GM12878 (cell line): ENCODE results near the gene NEU4. TPM values are rescaled to one million over a fixed set of nuclear protein-coding genes. Genes with fewer than 3 reads are reported as not detected.

Experiments
- BACH1 ChIP-seq: fragments of 450-650 bp; IDR thresholded peaks from 2 replicates; pipeline ENCODE4 v1.6.1; 2017; ENCODE audit warnings: mild to moderate bottlenecking, borderline replicate concordance
- BHLHE40 ChIP-seq, 2 experiments: fragments of 450-650 bp in 1 of 2; IDR thresholded peaks; 2 replicates each; pipeline ENCODE4 v1.6.1; 2011 to 2017; ENCODE audit warnings: low read depth in 2 of 2, borderline replicate concordance in 1 of 2, improper control_type of control experiment in 1 of 2, low read length in 1 of 2, mild to moderate bottlenecking in 1 of 2
- CBFB ChIP-seq: IDR thresholded peaks from 2 replicates; pipeline ENCODE4 v1.6.1; 2016; ENCODE audit warnings: antibody characterized with exemption, low read depth
- CBX3 ChIP-seq: fragments of 200-600 bp; sonication (generic); IDR thresholded peaks from 2 replicates; pipeline ENCODE4 v1.6.1; 2016; ENCODE audit warnings: low read depth, borderline replicate concordance
- CBX5 ChIP-seq: sonication (generic); IDR thresholded peaks from 2 replicates; pipeline ENCODE4 v1.6.1; 2016; ENCODE audit warnings: low read depth, moderate library complexity, mild to moderate bottlenecking, inconsistent platforms
- DPF2 ChIP-seq: fragments of 450-650 bp; IDR thresholded peaks from 2 replicates; pipeline ENCODE4 v1.6.1; 2017; ENCODE audit warnings: mild to moderate bottlenecking
- E2F4 ChIP-seq: IDR thresholded peaks from 2 replicates; pipeline ENCODE4 v1.6.1; 2012; ENCODE audit warnings: low read depth, low read length, improper control_type of control experiment
- FOXK2 ChIP-seq: fragments of 450-650 bp; IDR thresholded peaks from 2 replicates; pipeline ENCODE4 v1.6.1; 2017; ENCODE audit warnings: mild to moderate bottlenecking, moderate library complexity
- GATAD2B ChIP-seq: fragments of 450-650 bp; conservative IDR thresholded peaks from 2 replicates; pipeline ENCODE4 v1.6.1; 2017; ENCODE audit warnings: low read depth, mild to moderate bottlenecking, moderate library complexity
- MEF2A ChIP-seq: IDR thresholded peaks from 2 replicates; pipeline ENCODE4 v1.6.1; 2011; ENCODE audit warnings: low read depth, mild to moderate bottlenecking, low read length, moderate library complexity; ENCODE audit not compliant: insufficient read depth
- MXI1 ChIP-seq: fragments of 150-350 bp; IDR thresholded peaks from 2 replicates; pipeline ENCODE4 v1.6.1; 2011; ENCODE audit warnings: low read depth, mild to moderate bottlenecking, inconsistent platforms, low read length, improper control_type of control experiment
- NFIC ChIP-seq: IDR thresholded peaks from 2 replicates; pipeline ENCODE4 v1.6.1; 2012; ENCODE audit warnings: low read depth, mild to moderate bottlenecking, inconsistent platforms, low read length, moderate library complexity
- NR2C2 ChIP-seq: IDR thresholded peaks from 2 replicates; pipeline ENCODE4 v1.6.1; 2011; ENCODE audit warnings: borderline replicate concordance, low read depth; ENCODE audit not compliant: control insufficient read depth, insufficient read length
- NRF1 ChIP-seq: conservative IDR thresholded peaks from 2 replicates; pipeline ENCODE4 v1.6.1; 2011; ENCODE audit warnings: mild to moderate bottlenecking, low read depth, low read length, improper control_type of control experiment
- PAX5 ChIP-seq: IDR thresholded peaks from 2 replicates; pipeline ENCODE4 v1.6.1; 2011; ENCODE audit warnings: low read depth, low read length, borderline replicate concordance
- PAX8 ChIP-seq: fragments of 450-650 bp; IDR thresholded peaks from 2 replicates; pipeline ENCODE4 v1.6.1; 2017; ENCODE audit warnings: mild to moderate bottlenecking, moderate library complexity
- PKNOX1 ChIP-seq: fragments of 450-650 bp; IDR thresholded peaks from 2 replicates; pipeline ENCODE4 v1.6.1; 2016; ENCODE audit warnings: mild to moderate bottlenecking
- RAD51 ChIP-seq: fragments of 450-650 bp; IDR thresholded peaks from 2 replicates; pipeline ENCODE4 v1.6.1; 2016; ENCODE audit warnings: moderate library complexity, mild to moderate bottlenecking, inconsistent platforms
- RBBP5 ChIP-seq: fragments of 200-600 bp; sonication (generic); conservative IDR thresholded peaks from 2 replicates; pipeline ENCODE4 v1.6.1; 2016
- RUNX3 ChIP-seq: IDR thresholded peaks from 2 replicates; pipeline ENCODE4 v1.6.1; 2012; ENCODE audit warnings: low read length, inconsistent platforms
- SMAD1 ChIP-seq: fragments of 450-650 bp; IDR thresholded peaks from 2 replicates; pipeline ENCODE4 v1.6.1; 2018; ENCODE audit warnings: mild to moderate bottlenecking, low read depth; ENCODE audit not compliant: partially characterized antibody
- SMC3 ChIP-seq: IDR thresholded peaks from 2 replicates; pipeline ENCODE4 v1.6.1; 2011; ENCODE audit warnings: low read length, improper control_type of control experiment, borderline replicate concordance
- SP1 ChIP-seq: IDR thresholded peaks from one replicate; pipeline ENCODE4 v1.6.1; 2011; ENCODE audit warnings: low read depth, low read length
- SREBF1 ChIP-seq: IDR thresholded peaks from 2 replicates; pipeline ENCODE4 v1.6.1; 2012; ENCODE audit warnings: mild to moderate bottlenecking, low read length
- SRF ChIP-seq, 2 experiments: IDR thresholded peaks; 2 replicates each; pipeline ENCODE4 v1.6.1; 2011; ENCODE audit warnings: low read depth in 2 of 2, low read length in 2 of 2, mild to moderate bottlenecking in 1 of 2, moderate library complexity in 1 of 2
- TAF1 ChIP-seq: IDR thresholded peaks from 2 replicates; pipeline ENCODE4 v1.6.1; 2011; ENCODE audit warnings: mild to moderate bottlenecking, low read depth, low read length, borderline replicate concordance
- TCF7 ChIP-seq: IDR thresholded peaks from 2 replicates; pipeline ENCODE4 v1.6.1; 2014; ENCODE audit warnings: antibody characterized with exemption, borderline replicate concordance
- USF2 ChIP-seq: IDR thresholded peaks from 2 replicates; pipeline ENCODE4 v1.6.1; 2011; ENCODE audit warnings: low read depth, low read length, improper control_type of control experiment, borderline replicate concordance
- WRNIP1 ChIP-seq: IDR thresholded peaks from 2 replicates; pipeline ENCODE4 v1.6.1; 2011; ENCODE audit warnings: low read depth, low read length, improper control_type of control experiment, borderline replicate concordance
- YBX1 ChIP-seq: fragments of 450-650 bp; IDR thresholded peaks from 2 replicates; pipeline ENCODE4 v1.6.1; 2016; ENCODE audit warnings: antibody characterized with exemption
- ZNF207 ChIP-seq: fragments of 450-650 bp; IDR thresholded peaks from 2 replicates; pipeline ENCODE4 v1.6.1; 2014; ENCODE audit warnings: antibody characterized with exemption, mild to moderate bottlenecking, borderline replicate concordance
- ZNF24 ChIP-seq: fragments of 450-650 bp; IDR thresholded peaks from 2 replicates; pipeline ENCODE4 v1.6.1; 2017; ENCODE audit warnings: antibody characterized with exemption, mild to moderate bottlenecking
- polyA plus RNA-seq, 11 experiments: library from polyadenylated mRNA; depleted of rRNA in 4 of 11; unstranded in 6 of 11; stranded (reverse) in 5 of 11; fragments of >200 nt; fragmentation: Nextera tagmentation in 4 of 11; fragmentation: Illumina TruSeq in 1 of 11; extraction: Ambion mirVana in 4 of 11; extraction: Trizol in 1 of 11; gene quantifications; 1 replicate in 1 of 11; 2 replicates in 10 of 11; pipeline versions ENCODE4 v1.2.1 to v1.2.3, GENCODE V29; 2011 to 2016; ENCODE audit warnings: inconsistent platforms in 2 of 11, missing spikeins in 2 of 11, low read depth in 1 of 11
- total RNA-seq, 4 experiments: library from RNA; depleted of rRNA in 3 of 4; stranded (reverse); fragments of >200 nt in 3 of 4; fragmentation: Illumina TruSeq in 1 of 4; extraction: Trizol in 1 of 4; gene quantifications; 2 replicates each; pipeline versions ENCODE4 v1.2.1 to v1.2.3, GENCODE V29; 2013 to 2021

Gene NEU4
- total and polyA plus RNA-seq, 10 of the 15 experiments (the other 5 are each of a cell fraction or from before 2014, with no cell fraction given), result 0.01 to 0.28 (median 0.14) TPM; not detected in 5

- TF ChIP-seq SMAD1 (no peak), SREBF1 (no peak), DPF2 (peak; percentile 96), NRF1 (no peak), ZNF24 (0 out of 2 replicates have a peak, but pooled peaks have one; percentile 18), CBX5 (no peak), PAX8 (no peak), MXI1 (no peak), TAF1 (no peak), FOXK2 (no peak), BACH1 (peak; percentile 91), SP1 (peak; percentile 32), RBBP5 (no peak), YBX1 (no peak), MEF2A (no peak), CBX3 (no peak), TCF7 (no peak), WRNIP1 (no peak), BHLHE40 (IDR thresholded peaks at IDR 0.05; ENCODE audit: borderline replicate concordance in 1 of 2, low read depth in 2 of 2, low read length in 1 of 2) (peak in 1 of 2 experiments; percentile 78; a peak in 2 of 4 replicates), PAX5 (no peak), NFIC (no peak), RAD51 (no peak), PKNOX1 (peak; percentile 94), SRF (IDR thresholded peaks at IDR 0.05; ENCODE audit: low read depth in 2 of 2, low read length in 2 of 2) (0 out of 4 replicates have a peak, but pooled peaks of 1 of the 2 experiments have one; percentile 12), SMC3 (no peak), RUNX3 (peak; percentile 64), USF2 (no peak), NR2C2 (no peak), ZNF207 (peak; percentile 81; the same call in 1 of the 2 replicates), E2F4 (no peak), CBFB (no peak), GATAD2B (peak; percentile 95)
Observed at GRCh38 chr2:241844066-241844728, 35.2 kb downstream of the NEU4 start (continued).
